Endothelial cell of umbilical vein (primary cell): ENCODE measurements around the gene FNBP1. TPM values are rescaled to one million over a fixed set of nuclear protein-coding genes. Genes with fewer than 3 reads are reported as not detected.

Experiments
- BruUV-seq: library from RNA; stranded (reverse); fragments of 400-500 nt; replicated peaks from 2 replicates; lab custom pipeline; 2021; lab: Mats Ljungman, UMichigan
- CTCF ChIA-PET: fragments of 300-600, 350-600 bp; sonication (Branson Sonifier 250); formaldehyde crosslinking; loops from one replicate; lab custom pipeline; 2021; ENCODE audit warnings: antibody characterized with exemption, inconsistent platforms; lab: Charles Lee
- POLR2A ChIA-PET: fragments of 300-600, 350-600 bp; sonication (Branson Sonifier 250); formaldehyde crosslinking; loops from one replicate; lab custom pipeline; 2021; ENCODE audit warnings: antibody characterized with exemption, inconsistent platforms; lab: Charles Lee
- DNase-seq: peaks from one replicate; pipeline ENCODE4 v3.0.0-alpha.2; 2011; ENCODE audit warnings: low read depth, low spot score
- FAIRE-seq: peaks from 2 replicates; lab custom pipeline; 2011; peaks lifted over from hg19 to GRCh38; lab: Jason Lieb, UNC
- H2AFZ ChIP-seq: 2 replicates; pipeline ENCODE4 v1.6.0; 2012; ENCODE audit warnings: low read depth, low read length, control low read depth, inconsistent platforms
- H3K27ac ChIP-seq: 2 replicates; pipeline ENCODE4 v1.5.1; 2011; ENCODE audit warnings: low read depth, mild to moderate bottlenecking, control low read depth, low read length, moderate library complexity; ENCODE audit not compliant: insufficient read depth
- H3K27me3 ChIP-seq, 2 experiments: 2 replicates each; pipeline versions ENCODE4 v1.6.0 to v1.6.1; 2011; ENCODE audit warnings: low read length in 2 of 2, mixed read lengths in 1 of 2; ENCODE audit not compliant: control insufficient read depth in 2 of 2, insufficient read depth in 2 of 2
- H3K36me3 ChIP-seq, 2 experiments: 2 replicates in 1 of 2; 3 replicates in 1 of 2; pipeline ENCODE4 v1.5.1; 2011; ENCODE audit warnings: low read length in 2 of 2, mild to moderate bottlenecking in 1 of 2, moderate library complexity in 1 of 2; ENCODE audit not compliant: control insufficient read depth in 2 of 2, insufficient read depth in 2 of 2; ENCODE audit errors: extremely low read depth in 1 of 2
- H3K4me1 ChIP-seq: 3 replicates; pipeline ENCODE4 v1.5.1; 2011; ENCODE audit warnings: mild to moderate bottlenecking, low read length; ENCODE audit not compliant: control insufficient read depth, insufficient read depth; ENCODE audit errors: extremely low read depth
- H3K4me2 ChIP-seq: 2 replicates; pipeline ENCODE4 v1.6.1; 2011; ENCODE audit warnings: low read length, control low read depth, mixed read lengths; ENCODE audit not compliant: insufficient read depth
- H3K4me3 ChIP-seq, 3 experiments: fragments of 200-600 bp in 1 of 3; sonication (generic), shearing (Covaris generic) in 1 of 3; replicated peaks in 1 of 3; 2 replicates each; pipeline ENCODE4 v1.5.1; 2011 to 2016; ENCODE audit warnings: control low read depth in 3 of 3, low read length in 3 of 3, mild to moderate bottlenecking in 2 of 3, inconsistent platforms in 1 of 3, low read depth in 1 of 3, moderate library complexity in 1 of 3; ENCODE audit not compliant: insufficient read depth in 1 of 3
- H3K79me2 ChIP-seq: 2 replicates; pipeline ENCODE4 v1.6.0; 2012; ENCODE audit warnings: low read length, inconsistent platforms; ENCODE audit not compliant: control insufficient read depth, insufficient read depth
- H3K9ac ChIP-seq: replicated peaks from 2 replicates; pipeline ENCODE3; 2011; ENCODE audit warnings: low read length, control low read depth; ENCODE audit not compliant: insufficient read depth; ENCODE audit errors: extremely low read depth
- H3K9me1 ChIP-seq: replicated peaks from 3 replicates; pipeline ENCODE4 v1.6.0; 2011; ENCODE audit warnings: mild to moderate bottlenecking, low read length; ENCODE audit not compliant: control insufficient read depth, insufficient read depth; ENCODE audit errors: extremely low read depth
- H3K9me3 ChIP-seq: replicated peaks from 2 replicates; pipeline ENCODE4 v1.5.1; 2012; ENCODE audit warnings: low read length, inconsistent platforms; ENCODE audit not compliant: control insufficient read depth, insufficient read depth
- H4K20me1 ChIP-seq: replicated peaks from 2 replicates; pipeline ENCODE3; 2011; ENCODE audit warnings: mild to moderate bottlenecking, low read length; ENCODE audit not compliant: control insufficient read depth, insufficient read depth; ENCODE audit errors: extremely low read depth
- EZH2 ChIP-seq: IDR thresholded peaks from 2 replicates; pipeline ENCODE4 v1.6.1; 2012; ENCODE audit warnings: borderline replicate concordance, low read depth, mild to moderate bottlenecking, moderate library complexity, low read length, inconsistent platforms; ENCODE audit not compliant: severe bottlenecking
- FOS ChIP-seq: IDR thresholded peaks from 2 replicates; pipeline ENCODE4 v1.6.1; 2011; ENCODE audit warnings: mild to moderate bottlenecking, low read length, moderate library complexity, borderline replicate concordance; ENCODE audit not compliant: insufficient read depth
- GATA2 ChIP-seq: IDR thresholded peaks from 2 replicates; pipeline ENCODE4 v1.7.0; 2011; ENCODE audit warnings: low read depth, mild to moderate bottlenecking, moderate library complexity, mixed read lengths, low read length; ENCODE audit not compliant: insufficient read length, insufficient read depth
- JUN ChIP-seq: IDR thresholded peaks from 2 replicates; pipeline ENCODE4 v1.6.1; 2011; ENCODE audit warnings: borderline replicate concordance, low read depth; ENCODE audit not compliant: insufficient read length, insufficient read depth
- MYC ChIP-seq: IDR thresholded peaks from one replicate; pipeline ENCODE4 v1.6.1; 2011; ENCODE audit warnings: mild to moderate bottlenecking, low read depth, low read length
- POLR2A ChIP-seq: IDR thresholded peaks from 2 replicates; pipeline ENCODE4 v1.6.1; 2012; ENCODE audit warnings: low read depth, mild to moderate bottlenecking, control low read depth, low read length
- POLR2AphosphoS5 ChIP-seq: IDR thresholded peaks from 2 replicates; pipeline ENCODE4 v1.6.1; 2012; ENCODE audit warnings: low read depth, mild to moderate bottlenecking, control low read depth, low read length, moderate library complexity; ENCODE audit not compliant: insufficient read depth
- dilution Hi-C: fragments of 300-500 bp; cut with MboI; formaldehyde crosslinking; loops from one replicate; pipeline ENCODE4 v1.15.0; 2019; ENCODE audit warnings: low sequenced_read_pairs; ENCODE audit not compliant: extremely low pct_ligation_motif_present
- intact Hi-C: fragments of 100-400 bp; cut with micrococcal nuclease; formaldehyde crosslinking; loops from one replicate; pipeline ENCODE4 v1.10.0; 2022
- polyA plus RNA-seq, 4 experiments: library from polyadenylated mRNA; depleted of rRNA in 3 of 4; stranded (reverse) in 3 of 4; unstranded in 1 of 4; fragments of >200 nt; gene quantifications; 2 replicates each; pipeline versions ENCODE4 v1.2.1 to v1.2.3, GENCODE V29; 2011 to 2012; ENCODE audit warnings: missing spikeins in 1 of 4
- total RNA-seq: library from RNA; stranded (reverse); gene quantifications from 2 replicates; pipeline ENCODE4 v1.2.3, GENCODE V29; 2021
- TF ChIP-seq, protein P1 (sequence below), 2 donors: IDR thresholded peaks; 1 replicate in 1 of 2; 2 replicates in 1 of 2; pipeline ENCODE4 v1.5.1; 2011; ENCODE audit warnings: low read length in 2 of 2, mild to moderate bottlenecking in 2 of 2, moderate library complexity in 2 of 2, control low read depth in 1 of 2, inconsistent platforms in 1 of 2, low read depth in 1 of 2; ENCODE audit not compliant: insufficient read depth in 1 of 2; ENCODE audit errors: extremely low read depth in 1 of 2
- TF ChIP-seq, protein P2 (sequence below): IDR thresholded peaks from 2 replicates; pipeline ENCODE4 v1.6.1; 2011; ENCODE audit not compliant: insufficient read depth, insufficient read length

FNBP1 gene
- total and polyA plus RNA-seq, 2 donors (not counting 3 experiments of a cell fraction or from before 2014, with no cell fraction given), result 10.9 to 43.9 TPM

DNA sequence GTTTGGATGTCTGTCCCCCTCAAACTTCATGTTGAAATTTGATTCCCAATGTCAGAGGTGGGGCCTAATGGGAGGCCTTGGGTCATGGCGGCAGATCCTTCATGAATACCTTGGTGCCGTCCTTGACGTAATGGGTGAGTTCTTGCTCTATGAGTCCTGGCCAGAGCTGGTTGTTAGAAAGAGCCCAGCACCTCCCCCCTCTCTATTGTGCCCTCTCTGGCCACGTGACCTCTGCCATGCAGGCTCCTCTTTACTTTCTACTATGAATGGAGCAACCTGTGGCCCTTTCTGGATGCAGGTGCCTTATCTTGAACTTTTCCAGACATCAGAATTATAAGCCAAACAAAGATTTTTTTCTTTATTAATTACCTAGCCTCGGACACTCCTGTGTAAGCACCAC, 40.7 kb downstream of the FNBP1 start:
- FAIRE-seq, result no peak
- H3K4me2 ChIP-seq, result no peak overlapping the region

More for the DNA sequence above, 40.7 kb downstream of the FNBP1 start:
- Histone ChIP-seq H3K9me1 (no peaks in the 10 kb centered on the region), H3K79me2 (no peaks in the 10 kb centered on the region), H3K4me3 (no peak overlapping the region), H2AFZ (no peak overlapping the region), H4K20me1 (no peaks in the 10 kb centered on the region), H3K27ac (no peak overlapping the region), H3K9ac (no peak overlapping the region), H3K36me3 (no peaks in the 10 kb centered on the region), H3K9me3 (no peaks in the 10 kb centered on the region), H3K27me3 (no peaks in the 10 kb centered on the region), H3K4me1 (no peaks in the 10 kb centered on the region)
- dilution Hi-C loops, result no loop called here
- CTCF ChIA-PET, result no interaction called here
- no peak for TF ChIP-seq JUN
- TF ChIP-seq FOS, result no peak
- TF ChIP-seq, protein P1, sequence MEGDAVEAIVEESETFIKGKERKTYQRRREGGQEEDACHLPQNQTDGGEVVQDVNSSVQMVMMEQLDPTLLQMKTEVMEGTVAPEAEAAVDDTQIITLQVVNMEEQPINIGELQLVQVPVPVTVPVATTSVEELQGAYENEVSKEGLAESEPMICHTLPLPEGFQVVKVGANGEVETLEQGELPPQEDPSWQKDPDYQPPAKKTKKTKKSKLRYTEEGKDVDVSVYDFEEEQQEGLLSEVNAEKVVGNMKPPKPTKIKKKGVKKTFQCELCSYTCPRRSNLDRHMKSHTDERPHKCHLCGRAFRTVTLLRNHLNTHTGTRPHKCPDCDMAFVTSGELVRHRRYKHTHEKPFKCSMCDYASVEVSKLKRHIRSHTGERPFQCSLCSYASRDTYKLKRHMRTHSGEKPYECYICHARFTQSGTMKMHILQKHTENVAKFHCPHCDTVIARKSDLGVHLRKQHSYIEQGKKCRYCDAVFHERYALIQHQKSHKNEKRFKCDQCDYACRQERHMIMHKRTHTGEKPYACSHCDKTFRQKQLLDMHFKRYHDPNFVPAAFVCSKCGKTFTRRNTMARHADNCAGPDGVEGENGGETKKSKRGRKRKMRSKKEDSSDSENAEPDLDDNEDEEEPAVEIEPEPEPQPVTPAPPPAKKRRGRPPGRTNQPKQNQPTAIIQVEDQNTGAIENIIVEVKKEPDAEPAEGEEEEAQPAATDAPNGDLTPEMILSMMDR (IDR thresholded peaks at IDR 0.05; ENCODE audit: extremely low read depth in 1 of 2, insufficient read depth in 1 of 2, low read depth in 1 of 2, low read length in 2 of 2), result no peak
- TF ChIP-seq, protein P2, sequence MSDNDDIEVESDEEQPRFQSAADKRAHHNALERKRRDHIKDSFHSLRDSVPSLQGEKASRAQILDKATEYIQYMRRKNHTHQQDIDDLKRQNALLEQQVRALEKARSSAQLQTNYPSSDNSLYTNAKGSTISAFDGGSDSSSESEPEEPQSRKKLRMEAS, result no peak
- TF ChIP-seq POLR2A, result no peak
- TF ChIP-seq MYC, result no peak
- no peak for TF ChIP-seq POLR2AphosphoS5
- no peak for TF ChIP-seq EZH2
- no peak for TF ChIP-seq GATA2
- BruUV-seq, result no TSS peak
- POLR2A ChIA-PET, result no interaction called here
- intact Hi-C loops, result no loop called here
- DNase-seq, result no peak
